ENCODE measurements around the gene ZNF2.

ZNF2 gene

GRCh38 chr2:95206096-95206495 is 40.5 kb downstream of the ZNF2 start:
- no peak for DNase-seq (ENCODE audit: low spot score)

- peak; percentile 38 for DNase-seq (ENCODE audit: low spot score)
Measured at GRCh38 chr2:95207111-95207961, 41.7 kb downstream of the ZNF2 start, which contains the start of gene ZNF892. Gene ZNF892, plus strand, starts transcription at chr2:95207521. Its CDS starts 295 bp downstream, at chr2:95207816.

- no peak for DNase-seq (ENCODE audit: low spot score)
Measured at GRCh38 chr2:95208106-95208505, 42.5 kb downstream of the ZNF2 start.

- no peak for DNase-seq (ENCODE audit: low spot score)
Measured at GRCh38 chr2:95215018-95215612, 49.5 kb downstream of the ZNF2 start.

- no peak for DNase-seq (ENCODE audit: low spot score)
Measured at GRCh38 chr2:95220449-95220848, 54.8 kb downstream of the ZNF2 start.

- no peak for DNase-seq (ENCODE audit: low spot score)
Measured at GRCh38 chr2:95225658-95226057, 60.0 kb downstream of the ZNF2 start.

- peak; percentile 2 for DNase-seq (ENCODE audit: low spot score)
Measured at GRCh38 chr2:95231723-95232122, 66.1 kb downstream of the ZNF2 start.

GRCh38 chr2:95232232-95232631 is 66.6 kb downstream of the ZNF2 start:
- DNase-seq (ENCODE audit: low spot score): no peak

Measured in hematopoietic multipotent progenitor cell treated with erythropoietin and hydrocortisone succinate and interleukin-3 and kit ligand, for 15 days (in vitro differentiated cells).